OCI-LY7 (cell line): ENCODE results near the gene LRP1B.

Experiments
- CTCF ChIP-seq: fragments of 200-600 bp; sonication (generic); conservative IDR thresholded peaks from 2 replicates; pipeline ENCODE4 v1.5.1; 2014; ENCODE audit warnings: mild to moderate bottlenecking, antibody characterized with exemption, low read length, moderate library complexity, mixed read lengths
- EZH2phosphoT487 ChIP-seq: fragments of 200-600 bp; sonication (generic); IDR thresholded peaks from 2 replicates; pipeline ENCODE4 v1.6.1; 2018; ENCODE audit warnings: low read depth, borderline replicate concordance, mild to moderate bottlenecking, mixed run types, antibody characterized with exemption, low read length, moderate library complexity, mixed read lengths

- no peak for TF ChIP-seq CTCF
- no peak for TF ChIP-seq EZH2phosphoT487
These were observed 1450.0 kb downstream of the LRP1B start for GRCh38 chr2:140680862-140681261.
